Ishikawa (cell line): ENCODE results near the gene ACTR3.

Experiments used
- CEBPB ChIP-seq: IDR thresholded peaks from 2 replicates; pipeline ENCODE4 v1.6.1; 2012
- CREB1 ChIP-seq: IDR thresholded peaks from 2 replicates; pipeline ENCODE4 v1.6.1; 2012; ENCODE audit warnings: low read depth
- EGR1 ChIP-seq: IDR thresholded peaks from 2 replicates; pipeline ENCODE4 v1.6.1; 2012
- EP300 ChIP-seq: IDR thresholded peaks from 2 replicates; pipeline ENCODE4 v1.6.1; 2012; ENCODE audit warnings: borderline replicate concordance
- FOXM1 ChIP-seq: IDR thresholded peaks from 2 replicates; pipeline ENCODE4 v1.6.1; 2012; ENCODE audit warnings: low read depth, borderline replicate concordance
- NFIC ChIP-seq: IDR thresholded peaks from 2 replicates; pipeline ENCODE4 v1.6.1; 2012
- RAD21 ChIP-seq: IDR thresholded peaks from 2 replicates; pipeline ENCODE4 v1.6.1; 2012; ENCODE audit warnings: low read depth
- REST ChIP-seq: IDR thresholded peaks from 2 replicates; pipeline ENCODE4 v1.6.1; 2012; ENCODE audit warnings: low read depth, mild to moderate bottlenecking
- TAF1 ChIP-seq: IDR thresholded peaks from 2 replicates; pipeline ENCODE4 v1.6.1; 2012; ENCODE audit warnings: low read depth, mild to moderate bottlenecking
- TCF12 ChIP-seq: IDR thresholded peaks from 2 replicates; pipeline ENCODE4 v1.6.1; 2012; ENCODE audit warnings: low read depth
- TEAD4 ChIP-seq: IDR thresholded peaks from 2 replicates; pipeline ENCODE4 v1.6.1; 2012
- YY1 ChIP-seq: IDR thresholded peaks from 2 replicates; pipeline ENCODE4 v1.6.1; 2012; ENCODE audit warnings: low read depth
- TF ChIP-seq, protein P1 (sequence below): IDR thresholded peaks from 2 replicates; pipeline ENCODE4 v1.6.1; 2012
- TF ChIP-seq, protein P2 (sequence below): IDR thresholded peaks from 2 replicates; pipeline ENCODE4 v1.6.1; 2012

- TF ChIP-seq RAD21 (no peak), EP300 (no peak), EGR1 (no peak), TCF12 (no peak), TAF1 (no peak), FOXM1 (no peak), TEAD4 (no peak), CREB1 (no peak), REST (no peak), CEBPB (no peak), NFIC (no peak), YY1 (no peak)
- TF ChIP-seq, protein P1, sequence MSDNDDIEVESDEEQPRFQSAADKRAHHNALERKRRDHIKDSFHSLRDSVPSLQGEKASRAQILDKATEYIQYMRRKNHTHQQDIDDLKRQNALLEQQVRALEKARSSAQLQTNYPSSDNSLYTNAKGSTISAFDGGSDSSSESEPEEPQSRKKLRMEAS: no peak
- TF ChIP-seq, protein P2, sequence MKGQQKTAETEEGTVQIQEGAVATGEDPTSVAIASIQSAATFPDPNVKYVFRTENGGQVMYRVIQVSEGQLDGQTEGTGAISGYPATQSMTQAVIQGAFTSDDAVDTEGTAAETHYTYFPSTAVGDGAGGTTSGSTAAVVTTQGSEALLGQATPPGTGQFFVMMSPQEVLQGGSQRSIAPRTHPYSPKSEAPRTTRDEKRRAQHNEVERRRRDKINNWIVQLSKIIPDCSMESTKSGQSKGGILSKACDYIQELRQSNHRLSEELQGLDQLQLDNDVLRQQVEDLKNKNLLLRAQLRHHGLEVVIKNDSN: no peak
Measured at GRCh38 chr2:113979191-113980128, 89.6 kb downstream of the ACTR3 start.
